HG03025 (cell line): ENCODE data around the gene MRPS23.

Experiments used
- ATAC-seq: cut with Tn5 transposase; IDR thresholded peaks from one replicate; pipeline ENCODE4 v1.9.1; 2021; ENCODE audit warnings: mild to moderate bottlenecking, moderate library complexity; ENCODE audit not compliant: unreplicated experiment, low FRiP score

Gene MRPS23

DNA sequence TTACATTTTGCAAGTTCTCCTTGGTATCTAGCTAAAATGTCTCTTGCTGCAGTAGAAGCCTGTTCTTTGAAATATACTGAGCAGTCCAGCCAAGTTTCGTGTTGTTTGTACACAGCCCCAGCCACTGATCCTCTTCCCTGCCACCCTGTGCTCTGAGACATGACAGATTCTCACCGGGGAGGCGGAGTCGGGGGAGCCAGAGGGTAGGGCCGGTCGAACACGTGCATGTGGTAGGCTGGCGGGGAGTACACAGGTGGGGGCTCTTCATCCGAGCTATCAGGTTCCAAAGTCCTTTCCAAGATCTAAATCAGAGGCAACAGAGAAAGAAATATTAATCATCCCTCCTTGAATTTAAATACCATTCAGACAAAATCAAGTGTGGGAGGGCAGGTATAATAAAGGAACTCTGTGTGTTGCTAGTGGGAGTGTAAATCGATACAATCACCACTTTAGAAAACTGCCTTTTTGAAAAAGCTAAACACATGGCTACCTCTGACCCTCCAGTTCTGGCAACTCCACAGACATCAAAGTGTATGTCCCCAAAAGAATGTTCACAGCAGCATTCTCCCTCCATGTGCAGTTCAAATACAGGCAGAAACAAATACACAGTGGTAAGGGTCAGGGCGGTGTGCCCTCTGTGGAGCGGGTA is 29.7 kb upstream of the MRPS23 start:
- no peak for ATAC-seq

DNA sequence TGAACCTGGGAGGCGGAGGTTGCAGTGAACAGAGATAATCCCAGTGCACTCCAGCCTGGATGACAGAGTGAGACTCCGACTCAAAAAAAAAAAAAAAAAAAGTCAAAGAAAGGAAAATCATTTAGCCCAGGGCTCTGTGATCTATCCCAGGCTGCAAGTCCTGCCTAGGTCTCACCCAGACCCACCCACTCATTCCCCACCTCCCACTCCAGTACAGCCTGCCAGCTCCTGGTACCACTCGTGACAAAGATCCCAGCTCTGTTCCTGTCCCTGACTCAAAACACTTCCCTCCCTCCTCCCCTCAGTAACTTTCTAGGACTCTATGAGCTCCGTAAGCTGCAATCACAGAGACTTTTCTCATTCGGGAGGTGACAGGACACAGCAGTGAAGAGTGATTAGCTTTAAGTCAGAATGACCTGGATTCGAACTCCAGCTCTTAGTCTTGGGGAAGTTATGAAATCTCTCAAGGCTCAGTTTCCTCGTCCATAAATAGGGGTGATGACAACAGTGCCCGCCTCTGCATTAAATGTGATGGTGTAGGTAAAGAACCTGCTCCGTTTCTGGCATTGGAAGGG is 28.0 kb upstream of the MRPS23 start:
- no peak for ATAC-seq

DNA sequence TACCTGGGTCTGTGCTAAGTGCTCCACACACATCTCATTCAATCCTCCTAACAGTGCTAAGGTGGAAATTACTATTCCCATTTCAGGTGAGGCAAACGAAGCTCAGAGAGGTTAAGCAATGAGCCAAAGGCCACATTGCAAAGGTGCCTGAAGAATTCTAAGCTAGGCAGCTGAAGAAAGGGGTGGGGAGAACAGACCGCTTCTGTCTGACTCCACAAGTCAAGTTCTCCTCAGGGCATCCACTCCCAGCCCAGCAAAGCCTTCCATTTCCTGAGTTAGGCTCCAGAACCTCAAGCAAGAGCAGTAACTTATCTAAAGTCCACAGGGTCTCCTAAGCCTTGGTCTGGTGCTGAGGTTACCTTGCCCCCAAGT is 27.0 kb upstream of the MRPS23 start:
- ATAC-seq: no peak

DNA sequence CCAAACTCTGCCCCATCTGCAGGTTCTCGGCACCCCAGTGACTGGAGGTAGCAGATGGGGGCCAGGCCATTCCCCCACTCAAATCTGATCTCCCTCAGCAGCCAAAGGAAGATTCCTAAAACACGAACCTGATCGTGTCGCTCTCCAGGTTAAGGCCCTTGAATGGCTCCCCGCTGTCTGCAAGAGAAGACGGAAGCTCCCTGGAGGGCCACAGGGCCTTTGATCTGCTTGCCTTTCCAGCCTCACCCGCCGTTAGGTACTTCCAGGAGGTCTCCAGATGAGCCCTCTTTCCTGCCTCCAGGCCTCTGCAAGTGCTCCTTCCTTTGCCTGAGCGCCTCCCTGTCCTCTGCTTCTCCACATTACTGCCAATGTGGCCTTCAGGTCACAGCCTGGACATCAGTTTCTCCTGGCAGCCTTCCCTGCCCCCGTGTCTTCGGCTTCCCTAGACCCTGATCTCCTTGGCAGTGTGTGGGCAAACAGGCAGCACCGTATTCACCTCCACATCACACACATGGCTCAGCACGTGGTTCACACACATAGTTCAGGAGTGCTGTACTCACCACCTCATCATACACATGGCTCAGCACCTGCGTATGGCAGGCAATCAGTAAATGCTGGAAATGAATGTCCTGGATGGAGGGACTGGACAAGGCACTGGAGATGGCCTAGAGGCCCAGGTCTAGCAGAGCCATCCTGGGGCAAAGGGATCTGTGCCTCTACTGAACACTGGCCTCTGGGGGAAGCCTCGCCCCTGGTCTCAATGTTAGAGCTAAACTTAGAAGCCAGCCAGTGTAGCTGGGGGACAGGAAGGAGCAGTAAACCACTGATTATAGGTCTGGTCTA is 26.4 kb upstream of the MRPS23 start:
- no peak for ATAC-seq

DNA sequence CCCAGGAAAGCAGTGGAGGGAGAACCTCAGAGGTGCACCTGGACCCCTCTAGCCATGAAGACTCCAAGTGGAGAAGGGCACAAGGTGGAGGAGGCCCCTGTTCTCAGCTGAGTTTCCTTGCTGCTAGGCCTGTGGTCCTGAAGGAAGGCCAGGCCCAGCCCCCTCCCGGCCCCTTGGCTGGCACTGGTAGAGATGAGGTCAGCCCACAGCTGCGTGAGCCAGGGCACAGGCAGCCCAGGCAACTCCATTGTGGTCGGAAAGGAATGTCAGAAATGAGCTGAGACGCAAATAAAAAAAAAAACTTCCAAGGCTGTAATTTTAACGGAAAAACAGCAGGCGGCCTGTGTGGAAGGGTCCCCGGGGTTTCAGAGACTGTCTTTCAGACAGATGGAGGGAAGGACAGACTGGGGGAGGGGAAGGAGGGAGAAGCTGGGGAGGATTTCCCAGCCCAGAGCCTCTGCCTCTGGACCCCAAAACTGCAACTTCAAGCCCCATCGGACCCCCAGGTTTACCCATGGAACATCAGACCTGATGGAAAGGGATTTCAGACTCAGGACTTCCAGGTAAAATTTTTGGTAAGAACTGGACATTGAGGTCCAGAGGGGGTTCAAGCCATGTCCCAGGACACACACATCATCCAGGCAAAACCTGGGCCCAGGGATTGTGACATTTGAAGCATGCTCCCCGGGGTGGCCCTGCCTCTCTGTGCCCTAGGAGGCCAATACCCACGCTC is 25.6 kb upstream of the MRPS23 start:
- ATAC-seq: no peak

DNA sequence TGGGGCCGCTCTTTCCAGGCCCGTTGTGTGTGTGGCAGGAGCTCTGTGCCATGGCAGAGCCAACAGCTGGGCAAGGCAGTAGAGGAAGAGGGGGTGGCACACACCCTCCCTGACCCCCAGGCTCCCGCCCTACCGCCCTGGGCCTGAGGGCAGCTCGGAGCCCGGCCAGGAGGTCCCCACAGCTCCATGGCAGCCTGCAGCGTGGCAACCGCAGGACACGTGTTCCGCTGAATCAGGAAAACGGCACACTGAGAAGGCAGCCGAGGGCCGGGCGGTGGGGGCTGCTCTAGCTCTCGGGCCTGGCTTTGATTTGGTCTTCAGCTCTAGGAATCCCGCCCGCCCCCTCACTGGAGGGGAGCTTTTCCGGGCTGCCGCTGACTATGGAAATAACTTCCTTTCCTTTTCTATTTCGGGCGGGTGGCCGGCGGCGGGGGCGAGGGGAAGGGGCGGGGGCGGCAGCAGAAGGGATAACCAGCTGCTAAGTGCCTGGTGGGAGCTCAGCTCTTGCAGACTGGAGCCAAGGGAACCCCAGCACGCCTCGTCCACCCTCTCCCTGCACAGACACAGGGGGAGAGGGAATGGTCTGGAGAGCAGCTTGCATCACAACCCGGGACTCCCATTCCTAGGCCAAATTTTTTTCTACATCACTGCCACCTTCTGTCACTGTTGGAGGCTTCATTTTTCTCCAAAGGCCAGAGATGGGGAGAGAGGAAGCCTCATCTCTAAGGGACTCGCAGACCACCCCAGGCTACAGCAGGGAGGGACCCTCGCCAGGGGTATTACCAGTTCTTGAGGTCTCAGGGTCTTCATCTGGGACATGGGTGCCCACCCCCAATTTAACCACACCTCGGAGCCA is 24.8 kb upstream of the MRPS23 start:
- ATAC-seq: no peak

DNA sequence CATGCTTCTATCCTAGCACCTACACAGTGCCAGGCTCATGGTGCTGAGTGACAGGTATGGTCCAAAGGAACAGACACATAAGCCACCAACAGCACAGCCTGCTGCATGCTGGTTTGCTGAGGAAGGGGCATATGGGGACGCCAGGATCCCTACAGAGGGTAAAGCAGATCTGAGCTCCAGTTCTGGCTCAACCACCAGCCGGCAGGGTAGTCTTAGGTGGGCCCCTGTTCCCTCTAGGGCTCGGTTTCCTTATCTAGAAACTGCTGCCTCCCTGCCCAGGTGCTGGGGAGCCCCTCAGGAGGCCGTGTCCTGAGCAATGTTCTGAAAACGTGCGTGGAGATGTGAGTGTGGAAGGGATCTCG is 24.2 kb upstream of the MRPS23 start:
- ATAC-seq: no peak

DNA sequence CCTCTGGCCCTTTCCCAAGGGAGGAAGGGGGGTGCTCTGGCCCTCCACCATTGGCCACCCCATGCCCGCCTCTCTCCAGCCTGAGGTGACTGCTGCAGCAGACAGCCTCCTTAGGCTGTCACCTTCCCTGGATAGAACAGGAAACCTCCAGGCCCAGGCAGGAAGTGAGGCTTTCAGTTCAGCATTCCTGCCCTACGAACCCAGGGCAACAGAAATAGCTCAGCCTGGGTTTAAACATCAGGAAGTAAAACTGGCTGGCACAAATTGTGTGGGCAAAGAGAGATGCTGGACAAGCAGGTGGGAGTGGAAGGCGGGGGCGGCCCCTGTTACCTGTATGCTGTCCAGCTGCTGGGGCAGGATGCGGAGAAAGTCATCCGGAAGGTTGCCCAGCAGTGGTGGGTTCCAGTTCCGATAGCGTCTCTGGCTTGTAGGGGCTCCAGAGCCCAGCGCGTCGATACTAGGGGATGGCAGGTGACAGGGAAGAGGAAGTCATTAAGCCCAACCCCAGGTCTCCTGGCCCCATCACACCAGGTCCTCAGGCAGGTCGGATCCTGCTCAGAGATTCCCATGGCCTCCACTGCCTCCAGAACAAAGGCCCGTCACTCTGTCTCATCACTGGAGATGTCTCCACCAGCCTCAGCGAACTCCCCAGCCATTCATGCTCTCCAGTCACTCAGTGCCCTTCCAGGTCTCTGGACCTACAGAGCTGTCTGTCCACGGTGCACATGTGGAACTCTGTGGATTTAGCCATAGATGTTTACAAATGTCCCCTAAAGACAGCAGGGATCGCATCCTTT is 23.6 kb upstream of the MRPS23 start:
- no peak for ATAC-seq

DNA sequence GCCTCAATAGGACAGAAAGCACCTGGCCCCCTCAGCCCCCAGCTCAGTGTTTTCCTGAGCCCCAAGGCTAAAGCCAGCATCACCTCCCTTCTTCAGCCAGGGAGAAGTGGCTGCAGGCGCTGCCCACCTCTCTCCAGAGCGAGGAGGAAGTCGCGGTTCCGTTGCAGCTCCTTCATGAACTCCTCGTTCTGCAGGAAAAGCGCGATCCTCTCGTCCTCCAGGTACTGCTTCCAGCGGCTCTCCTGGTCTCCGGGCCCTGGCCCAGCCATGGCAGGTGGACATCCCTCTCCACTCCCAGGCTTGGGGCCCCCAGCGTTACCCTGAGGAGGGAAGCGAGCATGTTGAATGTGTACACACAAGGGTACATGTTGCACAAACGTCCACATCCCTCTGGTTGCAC is 22.7 kb upstream of the MRPS23 start:
- ATAC-seq: no peak

DNA sequence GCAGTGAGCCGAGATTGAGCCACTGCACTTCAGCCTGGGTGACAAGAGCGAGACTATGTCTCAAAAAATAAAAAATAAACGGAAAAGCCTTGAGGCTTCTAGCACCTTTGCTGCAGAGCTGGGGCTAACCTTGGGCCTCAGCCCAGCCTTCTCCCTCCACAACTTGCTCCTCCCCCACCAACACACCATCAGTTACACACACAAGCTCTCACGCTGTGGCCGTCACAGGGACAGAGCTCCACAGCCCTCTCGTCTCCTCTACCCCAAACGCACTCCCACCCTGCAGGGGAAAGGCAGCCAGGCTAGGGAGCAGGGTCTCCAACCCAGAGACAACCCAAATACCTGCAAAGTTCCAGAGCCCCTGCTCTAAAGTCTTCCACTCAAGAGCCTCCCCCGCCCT is 22.0 kb upstream of the MRPS23 start:
- no peak for ATAC-seq

DNA sequence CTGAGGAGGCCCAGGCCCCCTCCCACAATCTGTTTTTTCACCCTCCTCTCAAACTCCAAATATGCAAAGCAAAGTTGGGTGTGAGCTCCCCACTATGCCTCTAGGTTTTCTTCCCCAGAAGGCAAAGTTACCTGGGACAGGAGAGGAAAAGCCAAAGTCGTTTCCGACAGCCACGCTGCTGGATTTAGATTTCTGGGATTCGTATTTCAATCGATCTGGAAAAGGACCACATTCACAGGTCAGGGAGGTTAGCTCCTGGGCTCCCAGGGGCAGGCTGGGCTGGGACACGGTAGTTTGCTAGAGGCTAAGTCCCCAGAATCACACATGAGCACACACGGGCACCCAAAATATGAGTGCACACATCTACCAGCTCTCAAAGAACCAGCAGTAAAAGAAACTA is 21.3 kb upstream of the MRPS23 start:
- ATAC-seq: no peak

DNA sequence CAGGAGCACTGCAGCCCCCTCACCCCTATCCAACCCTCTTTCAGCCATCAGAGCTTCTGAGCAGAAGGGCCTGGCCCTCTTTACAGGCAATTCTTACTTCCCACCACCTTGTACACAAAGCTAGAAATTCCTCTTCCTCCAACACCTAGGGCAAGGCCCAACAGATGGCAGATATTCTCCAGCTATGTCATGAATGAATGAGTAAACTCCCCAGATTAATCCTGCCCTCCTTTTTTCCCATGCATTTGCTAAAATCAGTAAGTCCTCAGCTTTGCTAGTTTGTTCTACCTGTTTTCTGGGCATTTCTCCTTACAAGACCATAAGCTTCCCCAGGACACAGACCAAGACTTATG is 20.4 kb upstream of the MRPS23 start:
- no peak for ATAC-seq

DNA sequence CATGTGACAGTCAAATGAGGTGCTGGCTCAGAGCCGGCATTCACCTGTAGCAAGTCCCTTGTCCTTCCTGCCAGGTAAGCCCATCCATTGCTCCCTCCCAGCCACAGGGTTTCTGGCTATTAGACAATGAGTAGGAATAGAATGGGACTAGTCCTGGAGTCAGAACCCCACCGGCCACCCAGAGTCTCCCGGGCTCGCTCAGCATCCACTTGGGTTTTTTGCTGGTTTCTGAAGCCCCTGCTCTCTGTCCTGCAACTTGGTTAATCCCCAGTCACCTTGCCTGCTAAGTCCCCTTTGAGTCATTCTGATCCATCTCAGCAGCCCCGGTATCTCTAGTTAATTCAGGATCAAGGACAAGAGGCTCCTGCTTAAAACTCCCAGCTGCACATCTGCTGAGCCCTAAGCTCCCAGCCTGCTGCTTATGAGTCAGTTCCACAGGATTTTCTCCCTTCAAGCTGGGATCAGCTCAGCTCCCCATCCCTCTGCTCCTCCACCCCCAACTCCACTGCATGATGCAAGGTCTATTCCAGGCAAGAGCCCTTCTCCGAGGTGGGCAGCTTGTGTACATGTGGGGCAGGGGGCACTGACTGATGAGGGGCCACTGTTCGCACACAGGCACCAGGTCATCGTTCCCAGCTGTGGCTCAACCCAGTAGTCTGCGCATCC is 19.9 kb upstream of the MRPS23 start:
- ATAC-seq: no peak

DNA sequence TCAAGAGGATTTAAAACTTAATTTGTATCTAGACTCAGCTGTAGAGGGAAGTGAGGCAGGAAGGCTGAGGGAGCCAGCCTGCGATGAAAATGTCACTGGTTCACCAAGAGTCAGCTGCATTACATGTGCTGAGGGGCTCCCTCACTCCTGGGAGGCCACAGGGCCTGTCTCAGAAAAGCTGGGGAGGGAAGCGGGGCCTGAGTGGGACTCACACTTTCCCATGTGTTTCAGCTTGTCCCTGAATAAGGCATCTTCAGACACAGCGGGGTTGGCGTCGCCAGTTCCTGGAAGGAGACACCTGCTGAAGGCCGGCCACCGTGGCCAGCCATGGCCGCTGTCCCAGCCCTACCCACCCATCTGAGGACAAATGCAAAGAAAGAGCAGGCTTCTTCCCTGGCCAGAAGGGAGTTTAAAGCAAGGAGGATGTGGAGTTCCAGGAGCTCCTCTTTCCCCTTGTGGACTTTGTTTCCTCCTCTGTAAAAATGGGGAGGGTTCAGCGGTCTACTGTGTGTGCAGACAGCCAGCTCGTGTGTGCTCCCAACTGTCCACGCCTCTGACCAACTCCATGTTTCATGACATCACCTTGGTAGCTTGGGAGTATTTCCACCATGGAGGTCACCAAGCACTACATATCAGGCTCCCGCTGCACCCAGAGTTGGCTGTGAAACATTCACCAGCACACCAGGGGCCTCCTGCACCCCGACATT is 19.2 kb upstream of the MRPS23 start:
- ATAC-seq: no peak

DNA sequence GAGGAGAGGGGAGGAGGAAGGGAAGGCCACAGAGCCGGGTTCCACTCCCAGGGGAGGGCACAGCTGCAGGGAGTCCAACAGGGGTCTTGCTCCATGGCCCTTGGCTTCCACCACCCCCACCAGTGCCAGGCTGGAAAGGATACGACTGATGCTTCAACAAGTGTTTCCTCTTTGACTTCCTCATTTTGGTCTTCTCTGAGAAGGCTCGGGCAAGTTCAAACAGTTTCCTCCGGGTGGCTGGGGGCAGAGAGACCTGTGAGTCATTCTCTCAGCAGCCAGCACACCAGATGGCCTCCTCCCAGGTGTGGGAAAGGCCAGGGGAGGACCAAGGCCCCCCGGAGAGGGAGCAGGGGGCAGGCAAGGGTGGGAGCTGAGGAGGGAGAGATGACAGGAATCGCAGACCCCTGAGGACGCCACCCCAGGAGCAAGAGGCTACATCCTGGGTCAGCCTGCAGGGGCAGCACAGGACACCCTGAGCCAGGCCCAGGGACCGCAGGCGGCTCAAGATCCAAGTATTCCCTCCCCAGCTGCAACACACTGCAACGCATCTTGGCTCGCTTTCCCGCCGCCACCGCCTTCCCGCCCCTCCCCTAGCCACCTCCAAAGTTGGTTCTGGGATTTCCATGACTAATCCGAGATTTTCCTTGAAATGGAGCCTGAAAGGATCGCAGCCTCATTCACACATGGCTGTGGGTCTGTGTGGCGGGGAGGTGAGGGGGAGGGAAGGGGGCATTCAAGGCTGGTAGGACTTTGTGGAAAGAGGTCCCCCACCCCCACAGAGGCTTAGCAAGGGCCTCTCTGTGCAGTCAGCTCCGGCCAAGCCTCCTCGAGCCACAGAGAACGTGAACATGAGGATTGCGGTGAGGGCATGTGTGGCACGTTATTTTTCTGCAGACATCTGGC is 18.4 kb upstream of the MRPS23 start:
- peak; percentile 75 for ATAC-seq

DNA sequence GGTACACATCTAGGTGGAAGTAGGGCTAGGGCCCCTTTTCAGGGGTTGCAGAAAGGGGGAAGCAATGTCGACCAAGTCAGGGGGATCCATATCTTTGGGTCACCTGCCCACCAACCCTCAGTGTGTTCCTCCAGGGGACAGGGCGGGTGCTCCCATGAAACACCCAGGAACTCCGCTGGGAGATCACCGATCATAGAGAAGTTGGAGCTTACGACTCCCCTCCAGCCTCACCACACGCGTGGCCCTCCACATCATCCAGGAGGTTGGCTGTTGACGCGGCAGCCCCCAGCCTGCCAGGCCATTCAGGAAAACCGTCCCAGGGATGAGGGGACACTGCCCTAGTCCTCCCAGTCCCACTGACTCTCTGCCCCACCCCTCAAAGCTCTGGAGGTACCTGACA is 17.3 kb upstream of the MRPS23 start:
- no peak for ATAC-seq

DNA sequence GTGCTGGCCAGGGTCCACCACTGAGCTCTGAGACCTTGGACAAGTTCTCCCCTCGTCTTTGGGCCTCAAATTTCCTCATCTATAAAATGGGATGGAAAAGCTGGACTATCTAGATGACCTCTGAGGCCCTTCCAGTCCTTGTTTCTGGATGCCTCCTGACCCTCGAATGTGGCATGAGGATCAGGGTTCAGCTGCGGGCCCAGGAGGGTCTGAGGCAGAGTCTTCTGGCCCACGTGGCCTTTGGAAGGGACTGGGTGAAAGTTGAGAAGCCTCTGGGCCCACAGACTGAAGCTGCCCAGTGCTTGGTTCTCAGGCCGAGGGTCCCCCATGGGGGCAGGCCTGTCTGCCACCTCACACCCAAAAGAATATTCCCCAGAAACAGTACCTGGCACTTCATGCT is 16.9 kb upstream of the MRPS23 start:
- ATAC-seq: no peak

DNA sequence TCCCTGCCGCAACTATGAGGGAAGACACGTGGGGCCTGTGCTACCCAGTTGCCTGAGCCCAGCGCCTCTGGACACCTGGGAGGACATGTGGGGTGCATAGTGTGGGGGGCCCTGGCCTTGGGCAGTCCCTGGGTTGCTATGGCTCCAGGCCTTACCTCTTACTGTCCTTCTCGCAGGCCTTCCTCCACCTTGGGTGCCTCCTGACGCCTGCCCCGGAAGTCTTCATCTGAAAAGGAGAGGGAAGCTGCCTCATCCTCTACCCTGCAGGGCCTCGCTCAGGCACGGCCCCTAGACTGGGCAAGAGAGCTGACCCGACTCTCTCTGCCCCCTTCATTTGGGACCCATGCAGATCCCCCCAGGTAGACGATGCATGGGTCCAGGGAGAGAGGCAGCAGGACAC is 16.5 kb upstream of the MRPS23 start:
- ATAC-seq: no peak
